ENCODE results near the gene TXNDC16. TPM values are rescaled to one million over a fixed set of nuclear protein-coding genes. Genes with fewer than 3 reads are reported as not detected.

The TXNDC16 gene
- total RNA-seq, 4 donors from 2014 or later: 3.7 to 14.1 (median 7.4) TPM

DNA sequence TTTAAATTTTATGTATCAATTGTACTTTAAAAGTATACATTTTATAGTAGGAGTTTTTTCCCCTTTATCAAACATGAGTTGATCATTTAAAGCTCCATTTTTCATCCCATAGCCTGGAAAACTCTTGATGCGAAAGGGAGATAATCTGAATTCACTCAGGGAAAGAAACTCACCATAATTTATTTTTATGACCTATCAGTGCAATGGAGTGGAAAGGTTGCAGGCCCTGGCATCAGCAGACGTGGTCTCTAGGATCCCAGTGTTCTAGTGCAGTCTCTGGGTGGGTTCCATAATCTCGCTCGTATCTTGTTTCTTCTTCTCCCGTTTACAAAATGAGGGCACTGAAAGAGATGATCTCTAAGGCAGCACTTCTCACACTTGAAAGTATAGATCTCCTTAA, 153.2 kb downstream of the TXNDC16 start:
- WGBS, 2 donors: 89 to 92% methylated on average over 5 of the region's 5 CpGs
- intact Hi-C loops (cut with DNase I): no loop called here
- H3K4me1 ChIP-seq: peaks cover 0 to 7% of the 10 kb centered on the region in 2 donors
- H3K36me3 ChIP-seq: no peaks in the 10 kb centered on the region
- H3K27ac ChIP-seq: no peak overlapping the region
- no peaks in the 10 kb centered on the region for H3K27me3 ChIP-seq
- DNase-seq: no peak
- no peak overlapping the region for H3K4me3 ChIP-seq (replicated peaks in 1 of 3)
- H3K9me3 ChIP-seq: no peaks in the 10 kb centered on the region
- TF ChIP-seq CTCF (IDR thresholded peaks at IDR 0.05) (no peak), POLR2A (IDR thresholded peaks at IDR 0.05) (no peak)

DNA sequence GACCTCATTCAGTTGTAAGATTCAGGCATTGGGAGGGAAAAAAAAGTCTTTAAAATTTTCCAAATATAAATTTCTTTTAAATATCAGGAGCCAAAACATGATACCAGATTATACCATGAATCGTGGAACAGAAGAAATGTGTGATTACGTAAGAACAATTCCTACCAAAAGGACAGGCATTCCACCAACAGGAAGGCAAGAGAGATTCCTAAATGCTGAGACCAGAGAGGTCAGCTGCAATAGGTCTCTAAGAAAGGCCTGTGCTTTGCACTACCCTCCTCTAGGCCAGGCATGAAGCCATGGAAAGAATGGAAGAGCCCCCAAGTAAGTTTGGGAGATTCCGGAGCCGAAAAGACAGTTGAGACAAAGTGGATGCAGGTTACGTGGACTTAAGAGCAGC, 154.5 kb downstream of the TXNDC16 start:
- peaks cover 0 to 7% of the 10 kb centered on the region in 2 donors for H3K4me1 ChIP-seq
- no peak overlapping the region for H3K4me3 ChIP-seq (replicated peaks in 1 of 3)
- no peaks in the 10 kb centered on the region for H3K9me3 ChIP-seq
- DNase-seq: no peak
- H3K27me3 ChIP-seq: no peaks in the 10 kb centered on the region
- TF ChIP-seq CTCF (IDR thresholded peaks at IDR 0.05) (no peak), POLR2A (IDR thresholded peaks at IDR 0.05) (no peak)
- WGBS, 2 donors: 87 to 95% methylated on average over 5 of the region's 5 CpGs
- H3K27ac ChIP-seq: no peak overlapping the region
- intact Hi-C loops (cut with DNase I): no loop called here
- H3K36me3 ChIP-seq: no peaks in the 10 kb centered on the region

- H3K27ac ChIP-seq: no peak overlapping the region
- no peak for DNase-seq
- no peaks in the 10 kb centered on the region for H3K27me3 ChIP-seq
- 86% methylated on average over 3 of the region's 3 CpGs for WGBS, 2 donors
- H3K9me3 ChIP-seq: no peaks in the 10 kb centered on the region
- H3K36me3 ChIP-seq: no peaks in the 10 kb centered on the region
- peaks cover 0 to 7% of the 10 kb centered on the region in 2 donors for H3K4me1 ChIP-seq
- TF ChIP-seq POLR2A (IDR thresholded peaks at IDR 0.05) (no peak), CTCF (IDR thresholded peaks at IDR 0.05) (no peak)
- H3K4me3 ChIP-seq (replicated peaks in 1 of 3): no peak overlapping the region
- intact Hi-C loops (cut with DNase I): no loop called here
Observed at GRCh38 chr14:52395728-52396127, 156.6 kb downstream of the TXNDC16 start.

DNA sequence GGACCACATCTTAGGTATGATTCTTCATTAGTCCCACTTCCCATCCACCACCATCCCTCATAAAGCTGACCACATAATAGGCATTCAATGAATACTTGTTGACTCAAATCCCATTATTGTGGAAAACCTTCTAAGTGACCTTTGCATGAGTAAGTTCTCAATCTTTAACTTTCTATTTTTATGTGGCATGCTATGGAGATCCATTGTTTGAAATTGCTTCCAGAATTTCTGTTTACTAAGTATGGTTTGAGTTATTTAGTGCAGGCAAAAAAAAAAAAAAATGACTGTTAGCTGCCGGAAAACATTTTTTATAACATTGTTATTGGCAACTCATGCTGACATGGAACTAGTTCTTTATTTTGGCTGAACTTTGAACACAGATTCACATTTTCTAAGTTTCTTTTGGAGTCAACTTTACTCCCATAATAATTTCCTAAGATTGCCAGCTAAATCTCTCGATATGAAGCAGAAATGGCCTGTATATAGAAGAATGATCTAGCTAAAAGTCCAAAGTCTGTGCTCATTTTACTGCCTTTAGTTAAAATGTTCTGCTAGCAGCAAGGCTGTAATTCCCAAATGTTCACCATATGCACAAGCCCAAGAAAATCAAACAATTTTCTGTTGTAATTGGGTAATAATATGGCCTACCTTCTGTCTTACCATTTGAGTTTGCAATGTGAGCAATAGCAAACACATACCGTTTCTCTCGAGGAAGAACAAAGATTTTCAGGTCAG, 160.3 kb downstream of the TXNDC16 start:
- WGBS, 2 donors: 78 to 83% methylated on average over 4 of the region's 4 CpGs
- no peaks in the 10 kb centered on the region for H3K4me1 ChIP-seq
- H3K27me3 ChIP-seq: no peaks in the 10 kb centered on the region
- no peak overlapping the region for H3K4me3 ChIP-seq (replicated peaks in 1 of 3)
- no peaks in the 10 kb centered on the region for H3K9me3 ChIP-seq
- DNase-seq: no peak
- H3K36me3 ChIP-seq: no peaks in the 10 kb centered on the region
- TF ChIP-seq POLR2A (IDR thresholded peaks at IDR 0.05): no peak
- no peak for TF ChIP-seq CTCF (IDR thresholded peaks at IDR 0.05)
- intact Hi-C loops (cut with DNase I): no loop called here
- no peak overlapping the region for H3K27ac ChIP-seq

Other genes with a start within 250 kb of the TXNDC16 start
- 1 to 10 TPM in 3 of 4 donors, under 1 TPM in 1; 0.56 to 5.0 (median 1.5) TPM for gene PTGER2, start 238.2 kb downstream of the TXNDC16 start, total RNA-seq
- gene GPR137C, start 331 bp upstream of the TXNDC16 start, total RNA-seq: 1 to 10 TPM in 2 of 4 donors, under 1 TPM in 2; 0.20 to 1.4 (median 1.1) TPM
- gene ERO1A, start 143.1 kb upstream of the TXNDC16 start, total RNA-seq: 10 to 100 TPM; 32.2 to 55.9 (median 38.6) TPM
- gene PSMC6, start 154.7 kb upstream of the TXNDC16 start, total RNA-seq: 100 to 1,000 TPM in 3 of 4 donors, 10 to 100 TPM in 1; 98.8 to 146 (median 125) TPM
- gene STYX, start 177.7 kb upstream of the TXNDC16 start, total RNA-seq: 10 to 100 TPM; 13.7 to 17.1 (median 14.8) TPM
- 10 to 100 TPM; 10.3 to 11.7 (median 10.6) TPM for gene GNPNAT1, start 239.1 kb upstream of the TXNDC16 start, total RNA-seq